H1 (cell line): ENCODE data around the gene TWIST1. TPM values are rescaled to one million over a fixed set of nuclear protein-coding genes. Genes with fewer than 3 reads are reported as not detected.

Source experiments
- CTCF ChIA-PET: fragments of 300-600 bp; sonication (Branson Sonifier 250); formaldehyde crosslinking; loops from one replicate; lab custom pipeline; 2021; ENCODE audit not compliant: partially characterized antibody; lab: Charles Lee
- POLR2A ChIA-PET: fragments of 300-600 bp; sonication (Branson Sonifier 250); formaldehyde crosslinking; loops from one replicate; lab custom pipeline; 2021; ENCODE audit warnings: inconsistent platforms; ENCODE audit not compliant: partially characterized antibody; lab: Charles Lee
- DNase-seq, 2 experiments: peaks; one replicate each; pipeline versions ENCODE4 v3.0.0 to v3.0.0-alpha.2; 2010 to 2022; ENCODE audit warnings: low spot score in 2 of 2, low read depth in 1 of 2, mixed read lengths in 1 of 2
- FAIRE-seq: peaks from 2 replicates; lab custom pipeline; 2011; peaks lifted over from hg19 to GRCh38; lab: Jason Lieb, UNC
- H2AFZ ChIP-seq: 2 replicates; pipeline ENCODE4 v1.8.1; 2012; ENCODE audit warnings: low read length, inconsistent platforms
- H2AK5ac ChIP-seq: 2 replicates; pipeline ENCODE4 v1.6.1; 2013; ENCODE audit warnings: low read depth, low read length
- H2BK120ac ChIP-seq: replicated peaks from 2 replicates; pipeline ENCODE3; 2013; ENCODE audit warnings: low read depth, low read length, inconsistent platforms
- H2BK12ac ChIP-seq: 2 replicates; pipeline ENCODE4 v1.6.1; 2013; ENCODE audit warnings: low read depth, low read length
- H2BK15ac ChIP-seq: 2 replicates; pipeline ENCODE4 v1.6.1; 2013; ENCODE audit warnings: low read length
- H2BK20ac ChIP-seq: 2 replicates; pipeline ENCODE4 v1.6.1; 2013; ENCODE audit warnings: low read length
- H2BK5ac ChIP-seq: 2 replicates; pipeline ENCODE4 v1.6.1; 2013; ENCODE audit warnings: low read depth, low read length
- H3K14ac ChIP-seq: 2 replicates; pipeline ENCODE4 v1.6.1; 2013; ENCODE audit warnings: inconsistent platforms; ENCODE audit not compliant: insufficient read length
- H3K18ac ChIP-seq: 2 replicates; pipeline ENCODE4 v1.6.1; 2013; ENCODE audit warnings: low read length; ENCODE audit errors: extremely low read depth
- H3K23ac ChIP-seq: 2 replicates; pipeline ENCODE4 v1.6.1; 2013; ENCODE audit warnings: inconsistent platforms; ENCODE audit not compliant: insufficient read length
- H3K23me2 ChIP-seq: 2 replicates; pipeline ENCODE4 v1.6.1; 2013; ENCODE audit warnings: low read depth, low read length
- H3K27ac ChIP-seq: 2 replicates; pipeline ENCODE4 v1.6.1; 2011; ENCODE audit warnings: low read depth, low read length, inconsistent platforms
- H3K27me3 ChIP-seq, 4 experiments: replicated peaks in 1 of 4; 1 replicate in 1 of 4; 2 replicates in 3 of 4; pipeline versions ENCODE4 v1.6.1 to v1.8.1; 2011 to 2013; ENCODE audit warnings: low read length in 3 of 4, mild to moderate bottlenecking in 3 of 4, inconsistent platforms in 2 of 4, mixed read lengths in 2 of 4, moderate library complexity in 1 of 4; ENCODE audit not compliant: control insufficient read depth in 3 of 4, insufficient read depth in 3 of 4; ENCODE audit errors: extremely low read depth in 1 of 4
- H3K36me3 ChIP-seq, 4 experiments: 2 replicates each; pipeline versions ENCODE4 v1.6.1 to v1.8.1; 2011 to 2013; ENCODE audit warnings: mild to moderate bottlenecking in 4 of 4, low read length in 3 of 4, moderate library complexity in 2 of 4, control low read depth in 1 of 4, inconsistent platforms in 1 of 4; ENCODE audit not compliant: insufficient read depth in 4 of 4, control insufficient read depth in 2 of 4
- H3K4ac ChIP-seq: replicated peaks from 2 replicates; pipeline ENCODE3; 2013; ENCODE audit warnings: low read length, low read depth, mixed read lengths, inconsistent platforms; ENCODE audit not compliant: insufficient read length
- H3K4me1 ChIP-seq, 4 experiments: replicated peaks in 1 of 4; 1 replicate in 1 of 4; 2 replicates in 3 of 4; pipeline versions ENCODE4 v1.6.1 to v1.8.1; 2011 to 2013; ENCODE audit warnings: low read length in 3 of 4, inconsistent platforms in 2 of 4, mixed read lengths in 1 of 4; ENCODE audit not compliant: insufficient read depth in 4 of 4, control insufficient read depth in 3 of 4
- H3K4me2 ChIP-seq, 2 experiments: 2 replicates each; pipeline versions ENCODE4 v1.6.1 to v1.8.1; 2011 to 2013; ENCODE audit warnings: low read depth in 2 of 2, low read length in 2 of 2, control low read depth in 1 of 2, inconsistent platforms in 1 of 2, mild to moderate bottlenecking in 1 of 2; ENCODE audit not compliant: insufficient read depth in 1 of 2
- H3K4me3 ChIP-seq, 4 experiments: fragments of 200-600, 300-600 bp in 1 of 4; sonication (generic), shearing (Covaris generic), sonication (Bioruptor Twin) in 1 of 4; 2 replicates each; pipeline versions ENCODE4 v1.5.1 to v1.8.1; 2011 to 2016; ENCODE audit warnings: low read length in 4 of 4, low read depth in 3 of 4, control low read depth in 2 of 4, inconsistent platforms in 2 of 4, mild to moderate bottlenecking in 2 of 4, mixed read lengths in 1 of 4, moderate library complexity in 1 of 4; ENCODE audit not compliant: insufficient read depth in 2 of 4; ENCODE audit errors: extremely low read depth in 1 of 4
- H3K56ac ChIP-seq: replicated peaks from 2 replicates; pipeline ENCODE3; 2013; ENCODE audit warnings: low read depth, mild to moderate bottlenecking, mixed read lengths, low read length, inconsistent platforms; ENCODE audit not compliant: insufficient read length
- H3K79me1 ChIP-seq: 2 replicates; pipeline ENCODE4 v1.6.1; 2013; ENCODE audit warnings: low read depth, low read length, control low read depth
- H3K79me2 ChIP-seq, 2 experiments: 2 replicates each; pipeline versions ENCODE4 v1.6.1 to v1.8.1; 2012 to 2013; ENCODE audit warnings: low read length in 2 of 2, mild to moderate bottlenecking in 2 of 2, inconsistent platforms in 1 of 2; ENCODE audit not compliant: insufficient read depth in 2 of 2, control insufficient read depth in 1 of 2
- H3K9ac ChIP-seq, 4 experiments: replicated peaks in 1 of 4; 1 replicate in 1 of 4; 2 replicates in 3 of 4; pipeline versions ENCODE4 v1.6.1 to v1.8.1; 2011 to 2013; ENCODE audit warnings: low read depth in 3 of 4, low read length in 3 of 4, control low read depth in 2 of 4, mild to moderate bottlenecking in 2 of 4, moderate library complexity in 2 of 4, inconsistent platforms in 1 of 4; ENCODE audit errors: extremely low read depth in 1 of 4
- H3K9me3 ChIP-seq, 2 experiments: 2 replicates each; pipeline versions ENCODE4 v1.6.1 to v1.8.1; 2012 to 2013; ENCODE audit warnings: mild to moderate bottlenecking in 2 of 2, moderate library complexity in 2 of 2, control low read depth in 1 of 2, inconsistent platforms in 1 of 2, low read depth in 1 of 2, low read length in 1 of 2, mixed read lengths in 1 of 2; ENCODE audit not compliant: insufficient read depth in 2 of 2
- H4K20me1 ChIP-seq, 2 experiments: replicated peaks in 1 of 2; 2 replicates each; pipeline versions ENCODE3 to v1.8.1; 2011 to 2013; ENCODE audit warnings: inconsistent platforms in 2 of 2, low read length in 2 of 2, mild to moderate bottlenecking in 1 of 2; ENCODE audit not compliant: insufficient read depth in 2 of 2, control insufficient read depth in 1 of 2
- H4K5ac ChIP-seq: 2 replicates; pipeline ENCODE4 v1.6.1; 2013; ENCODE audit warnings: low read length, low read depth, mixed read lengths, inconsistent platforms; ENCODE audit not compliant: insufficient read length
- H4K8ac ChIP-seq: 2 replicates; pipeline ENCODE4 v1.8.0; 2013; ENCODE audit warnings: mild to moderate bottlenecking, moderate library complexity, low read length, inconsistent platforms; ENCODE audit not compliant: insufficient read depth; ENCODE audit errors: extremely low read depth
- H4K91ac ChIP-seq: replicated peaks from 2 replicates; pipeline ENCODE3; 2013; ENCODE audit warnings: low read length, mixed read lengths, inconsistent platforms; ENCODE audit not compliant: insufficient read length
- CBX5 ChIP-seq: fragments of 300-800, 300-1000 bp; sonication (generic); IDR thresholded peaks from 2 replicates; pipeline ENCODE4 v1.7.1; 2016; ENCODE audit warnings: antibody characterized with exemption, low read length, low read depth
- CHD1 ChIP-seq: IDR thresholded peaks from 2 replicates; pipeline ENCODE4 v1.6.1; 2012; ENCODE audit warnings: low read depth, low read length, improper control_type of control experiment
- CTBP2 ChIP-seq: IDR thresholded peaks from 2 replicates; pipeline ENCODE4 v1.7.0; 2011; ENCODE audit warnings: borderline replicate concordance, mild to moderate bottlenecking, moderate library complexity, mixed read lengths, low read length; ENCODE audit not compliant: insufficient read depth, insufficient read length
- GABPA ChIP-seq: IDR thresholded peaks from 2 replicates; pipeline ENCODE4 v1.6.1; 2011; ENCODE audit warnings: mild to moderate bottlenecking, low read length, moderate library complexity, borderline replicate concordance; ENCODE audit not compliant: insufficient read depth
- HDAC6 ChIP-seq: IDR thresholded peaks from one replicate; pipeline ENCODE4 v1.7.1; 2012; ENCODE audit warnings: low read depth, mild to moderate bottlenecking, inconsistent platforms, low read length, moderate library complexity
- JUN ChIP-seq: IDR thresholded peaks from 2 replicates; pipeline ENCODE4 v1.6.1; 2011; ENCODE audit warnings: low read depth, mild to moderate bottlenecking, improper control_type of control experiment, low read length
- MAFK ChIP-seq: IDR thresholded peaks from 2 replicates; pipeline ENCODE4 v1.6.1; 2012; ENCODE audit warnings: low read depth, mild to moderate bottlenecking, improper control_type of control experiment, low read length
- NANOG ChIP-seq: IDR thresholded peaks from 2 replicates; pipeline ENCODE4 v1.6.1; 2011; ENCODE audit warnings: low read length, low read depth, mild to moderate bottlenecking, inconsistent platforms; ENCODE audit not compliant: insufficient read depth, poor library complexity, severe bottlenecking
- POLR2A ChIP-seq, 2 experiments: IDR thresholded peaks; 1 replicate in 1 of 2; 2 replicates in 1 of 2; pipeline ENCODE4 v1.6.1; 2011; ENCODE audit warnings: low read depth in 2 of 2, low read length in 2 of 2, mild to moderate bottlenecking in 2 of 2; ENCODE audit errors: control extremely low read depth in 1 of 2
- POLR2AphosphoS5 ChIP-seq: IDR thresholded peaks from 2 replicates; pipeline ENCODE4 v1.6.1; 2011; ENCODE audit warnings: low read depth, low read length
- RNF2 ChIP-seq: fragments of 200-900, 300-1000 bp; sonication (generic); IDR thresholded peaks from 2 replicates; pipeline ENCODE4 v1.7.1; 2016; ENCODE audit warnings: borderline replicate concordance, low read depth, mild to moderate bottlenecking, antibody characterized with exemption, low read length; ENCODE audit not compliant: poor library complexity, severe bottlenecking; ENCODE audit errors: missing control alignments
- ZNF274 ChIP-seq: IDR thresholded peaks from 2 replicates; pipeline ENCODE4 v1.7.0; 2012; ENCODE audit warnings: low read length, borderline replicate concordance; ENCODE audit errors: extremely low read depth
- WGBS, 2 experiments: shearing (Covaris generic) in 1 of 2; methylation state at CpG; one replicate each; pipeline versions ENCODE4 v1.1.6 to v1.1.7; 2013 to 2015; ENCODE audit warnings: low lambda C conversion rate in 2 of 2, mixed read lengths in 2 of 2, inconsistent platforms in 1 of 2, low coverage in 1 of 2, missing lambda C conversion rate in 1 of 2; ENCODE audit not compliant: insufficient replicate concordance in 2 of 2, insufficient coverage in 1 of 2, insufficient read length in 1 of 2; ENCODE audit errors: extremely low coverage in 1 of 2, missing lambda C conversion rate in 1 of 2; 5-methylcytosine and 5-hydroxymethylcytosine counted together
- polyA plus RNA-seq, 7 experiments: library from polyadenylated mRNA; depleted of rRNA in 3 of 7; stranded (reverse) in 5 of 7; unstranded in 2 of 7; fragments of >200 nt in 5 of 7; fragments of 200-250 nt in 2 of 7; gene quantifications; 1 replicate in 5 of 7; 2 replicates in 1 of 7; 4 replicates in 1 of 7; pipeline versions ENCODE4 v1.2.1 to v1.2.3, GENCODE V29; 2011 to 2013; ENCODE audit warnings: missing spikeins in 2 of 7, mixed read lengths in 2 of 7
- total RNA-seq: library from RNA; stranded (reverse); fragmentation: NEBNext Ultra II Directional; extraction: Animal tissue kit (Norgen Biotek cat#: 25700); gene quantifications from 2 replicates; pipeline ENCODE4 v1.2.1, GENCODE V29; 2021
- TF ChIP-seq, protein P1 (sequence below): IDR thresholded peaks from 2 replicates; pipeline ENCODE4 v1.6.1; 2012; ENCODE audit warnings: inconsistent platforms

TWIST1 gene
- total and polyA plus RNA-seq, 2 of the 8 experiments (the other 6 are each of a cell fraction or from before 2014, with no cell fraction given) = 0.29 to 0.52 TPM

GRCh38 chr7:19101909-19102308 lies 15.5 kb downstream of the TWIST1 start:
- H2BK120ac ChIP-seq = no peak overlapping the region
- H3K79me2 ChIP-seq = no peaks in the 10 kb centered on the region
- ChIA-PET POLR2A (no interaction called here), CTCF (interaction anchor here (0.7 to 1.1 kb wide), 4 partner anchors 73 to 401 kb away, joined by 3 read pairs; no protein-coding TSS in a partner anchor)
- H2BK15ac ChIP-seq = no peak overlapping the region
- no peak overlapping the region for H2BK5ac ChIP-seq
- H3K23ac ChIP-seq = no peak overlapping the region
- H4K5ac ChIP-seq = no peak overlapping the region
- H3K27me3 ChIP-seq = peaks cover 22 to 34% (median 27%) of the 10 kb centered on the region in 4 experiments
- H4K20me1 ChIP-seq = peaks cover 0 to 3% of the 10 kb centered on the region in 2 experiments
- no peak overlapping the region for H2AFZ ChIP-seq
- peaks cover 3% of the 10 kb centered on the region; the same call in 1 of the 2 replicates for H3K23me2 ChIP-seq
- H3K14ac ChIP-seq = no peak overlapping the region
- no peak for FAIRE-seq
- no peak overlapping the region for H2BK12ac ChIP-seq
- H2BK20ac ChIP-seq = no peak overlapping the region
- no peak overlapping the region for H3K9ac ChIP-seq
- H3K79me1 ChIP-seq = no peaks in the 10 kb centered on the region
- no peak overlapping the region for H3K4me3 ChIP-seq
- no peak overlapping the region for H4K8ac ChIP-seq
- H4K91ac ChIP-seq = no peak overlapping the region
- H3K56ac ChIP-seq = no peak overlapping the region
- H3K36me3 ChIP-seq = no peaks in the 10 kb centered on the region
- no peak overlapping the region for H2AK5ac ChIP-seq
- H3K4ac ChIP-seq = no peak overlapping the region
- no peak overlapping the region for H3K27ac ChIP-seq
- H3K9me3 ChIP-seq = no peaks in the 10 kb centered on the region
- H3K18ac ChIP-seq = no peak overlapping the region
- WGBS, 2 experiments = 95% methylated on average over 2 of the region's 2 CpGs; no CpG with 5 or more reads in 1 of the 2 experiments
- no peak overlapping the region for H3K4me2 ChIP-seq
- peaks cover 4 to 10% (median 6%) of the 10 kb centered on the region in 4 experiments; a peak in 5 of 7 replicates for H3K4me1 ChIP-seq
- no peak for DNase-seq
- no peak for TF ChIP-seq MAFK
- no peak for TF ChIP-seq POLR2AphosphoS5
- no peak for TF ChIP-seq ZNF274
- TF ChIP-seq NANOG = no peak
- TF ChIP-seq RNF2 = no peak
- TF ChIP-seq JUN = no peak
- TF ChIP-seq, protein P1, sequence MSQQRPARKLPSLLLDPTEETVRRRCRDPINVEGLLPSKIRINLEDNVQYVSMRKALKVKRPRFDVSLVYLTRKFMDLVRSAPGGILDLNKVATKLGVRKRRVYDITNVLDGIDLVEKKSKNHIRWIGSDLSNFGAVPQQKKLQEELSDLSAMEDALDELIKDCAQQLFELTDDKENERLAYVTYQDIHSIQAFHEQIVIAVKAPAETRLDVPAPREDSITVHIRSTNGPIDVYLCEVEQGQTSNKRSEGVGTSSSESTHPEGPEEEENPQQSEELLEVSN = no peak
- TF ChIP-seq GABPA = no peak
- TF ChIP-seq POLR2A (IDR thresholded peaks at IDR 0.05; ENCODE audit: control extremely low read depth in 1 of 2, low read depth in 2 of 2, low read length in 2 of 2) = no peak
- TF ChIP-seq CHD1 = no peak
- no peak for TF ChIP-seq HDAC6
- TF ChIP-seq CTBP2 = no peak
- TF ChIP-seq CBX5 = no peak
